SK-N-SH (cell line): ENCODE results near the gene WASHC1. TPM values are rescaled to one million over a fixed set of nuclear protein-coding genes. Genes with fewer than 3 reads are reported as not detected.
"Not testable (repeated sequence)": the region's sequence is repeated elsewhere in the genome, so short reads cannot be mapped to it uniquely, and the experiment has no call there.

ENCODE experiments used
- CTCF ChIA-PET: fragments of 300-600, 350-600 bp; formaldehyde crosslinking; extraction: SDS; loops from one replicate; lab custom pipeline; 2021; lab: Yijun Ruan, JAX
- POLR2A ChIA-PET: fragments of 350-600 bp; sonication (Branson Sonifier 250); formaldehyde crosslinking; extraction: SDS; loops from one replicate; lab custom pipeline; 2020; ENCODE audit warnings: antibody characterized with exemption, inconsistent platforms; lab: Yijun Ruan, JAX
- DNase-seq: peaks from one replicate; pipeline ENCODE4 v3.0.0; 2012
- H2AFZ ChIP-seq: fragments of 200-600 bp; sonication (generic); 2 replicates; pipeline ENCODE4 v1.8.1; 2016; ENCODE audit warnings: antibody characterized with exemption, mild to moderate bottlenecking, low read depth
- H3F3A ChIP-seq: fragments of 200-600 bp; sonication (generic); replicated peaks from 2 replicates; pipeline ENCODE3; 2016; ENCODE audit warnings: antibody characterized with exemption, mild to moderate bottlenecking; ENCODE audit not compliant: insufficient read depth
- H3K27ac ChIP-seq, 2 experiments: fragments of 200-500 bp in 1 of 2; fragments of 200-600 bp in 1 of 2; sonication (Bioruptor generic) in 1 of 2; sonication (generic), shearing (Covaris generic) in 1 of 2; 2 replicates each; pipeline versions ENCODE4 v1.5.1 to v1.6.1; 2014 to 2016; ENCODE audit warnings: low read depth in 2 of 2, inconsistent platforms in 1 of 2, low read length in 1 of 2, mild to moderate bottlenecking in 1 of 2, mixed read lengths in 1 of 2
- H3K27me3 ChIP-seq: fragments of 200-600 bp; sonication (generic), shearing (Covaris generic); 2 replicates; pipeline ENCODE4 v1.6.1; 2016; ENCODE audit warnings: mixed run types; ENCODE audit not compliant: insufficient read depth
- H3K36me3 ChIP-seq, 2 experiments: fragments of 200-500 bp in 1 of 2; fragments of 200-600 bp in 1 of 2; sonication (Bioruptor generic) in 1 of 2; sonication (generic) in 1 of 2; replicated peaks in 1 of 2; 2 replicates each; pipeline versions ENCODE3 to v1.5.1; 2014 to 2016; ENCODE audit warnings: low read length in 1 of 2, mild to moderate bottlenecking in 1 of 2; ENCODE audit not compliant: insufficient read depth in 2 of 2, control insufficient read depth in 1 of 2
- H3K4me1 ChIP-seq, 2 experiments: fragments of 200-500 bp in 1 of 2; fragments of 200-600 bp in 1 of 2; sonication (Bioruptor generic) in 1 of 2; sonication (generic), shearing (Covaris generic) in 1 of 2; 2 replicates each; pipeline versions ENCODE4 v1.5.1 to v1.6.1; 2014 to 2016; ENCODE audit warnings: low read depth in 1 of 2, low read length in 1 of 2, mixed run types in 1 of 2; ENCODE audit not compliant: insufficient read depth in 2 of 2, control insufficient read depth in 1 of 2
- H3K4me2 ChIP-seq: fragments of 200-600 bp; sonication (generic), shearing (Covaris generic); 2 replicates; pipeline ENCODE4 v1.6.1; 2017; ENCODE audit warnings: mixed run types
- H3K4me3 ChIP-seq, 2 experiments: fragments of 200-500 bp in 1 of 2; fragments of 200-600 bp in 1 of 2; sonication (Bioruptor generic) in 1 of 2; sonication (generic), shearing (Covaris generic) in 1 of 2; 2 replicates each; pipeline versions ENCODE4 v1.5.1 to v1.8.1; 2014 to 2016; ENCODE audit warnings: low read depth in 2 of 2, inconsistent platforms in 1 of 2, low read length in 1 of 2, mild to moderate bottlenecking in 1 of 2, mixed read lengths in 1 of 2, moderate library complexity in 1 of 2
- H3K79me2 ChIP-seq: fragments of 200-600 bp; sonication (generic); 2 replicates; pipeline ENCODE4 v1.8.1; 2017; ENCODE audit warnings: mild to moderate bottlenecking; ENCODE audit not compliant: insufficient read depth
- H3K9ac ChIP-seq: fragments of 200-600 bp; sonication (generic); 2 replicates; pipeline ENCODE4 v1.6.1; 2017; ENCODE audit warnings: mixed run types
- H3K9me2 ChIP-seq: fragments of 200-600 bp; sonication (generic); 2 replicates; pipeline ENCODE4 v1.6.1; 2017; ENCODE audit warnings: mixed run types
- H3K9me3 ChIP-seq: fragments of 200-600 bp; sonication (generic); 2 replicates; pipeline ENCODE4 v1.6.1; 2017; ENCODE audit warnings: mixed run types, mild to moderate bottlenecking, moderate library complexity
- H4K20me1 ChIP-seq: fragments of 200-600 bp; sonication (generic); 2 replicates; pipeline ENCODE4 v1.6.1; 2017; ENCODE audit warnings: mild to moderate bottlenecking, mixed run types; ENCODE audit not compliant: insufficient read depth
- WGBS: methylation state at CpG from one replicate; pipeline ENCODE4 v1.1.6; 2017; ENCODE audit warnings: low lambda C conversion rate; 5-methylcytosine and 5-hydroxymethylcytosine counted together
- polyA plus RNA-seq, 3 experiments: library from polyadenylated mRNA; depleted of rRNA; stranded (reverse); fragments of >200 nt; gene quantifications; 2 replicates each; pipeline ENCODE4 v1.2.3, GENCODE V29; 2012

WASHC1 gene
- 12.9 and 14.2 TPM in 2 replicates for polyA plus RNA-seq (2012; rRNA removed)
- 3.8 and 5.7 TPM in 2 replicates for polyA plus RNA-seq (2012; cell fraction: cytosol; rRNA removed)
- 64.8 and 99.2 TPM in 2 replicates for polyA plus RNA-seq (2012; cell fraction: nucleus; rRNA removed)

GRCh38 chr9:29356-29755 is at the start of gene WASHC1:
Gene WASHC1 (minus strand): TSS chr9:29456. CDS start chr9:24999, 4,457 bp downstream.
- H3K4me2 ChIP-seq, H2AFZ ChIP-seq, H3K9me2 ChIP-seq, H4K20me1 ChIP-seq, H3K27me3 ChIP-seq, H3K36me3 ChIP-seq, DNase-seq, H3F3A ChIP-seq, H3K4me1 ChIP-seq, H3K27ac ChIP-seq, H3K9me3 ChIP-seq, CTCF ChIA-PET, H3K79me2 ChIP-seq, POLR2A ChIA-PET: not testable (repeated sequence)
- H3K4me3 ChIP-seq = peak within 1 kb of the TSS in 1 of 2 experiments; percentile 50; a peak in 2 of 4 replicates
- WGBS = no CpG with 5 or more reads among the region's 20 CpGs
- H3K9ac ChIP-seq = peak within 1 kb of the TSS; percentile 39; the same call in 1 of the 2 replicates

- H3K9ac ChIP-seq, H3F3A ChIP-seq, DNase-seq, H3K9me2 ChIP-seq, H3K27me3 ChIP-seq, H3K4me1 ChIP-seq, H2AFZ ChIP-seq, H3K27ac ChIP-seq, H3K4me3 ChIP-seq, CTCF ChIA-PET, H3K4me2 ChIP-seq, H3K36me3 ChIP-seq, H3K79me2 ChIP-seq, POLR2A ChIA-PET, H3K9me3 ChIP-seq, H4K20me1 ChIP-seq: not testable (repeated sequence)
- 13% methylated on average over 3 of the region's 3 CpGs for WGBS
Observed at GRCh38 chr9:78333-78732, 49.1 kb upstream of the WASHC1 start.

- H3K27me3 ChIP-seq, H3K79me2 ChIP-seq, H3F3A ChIP-seq, POLR2A ChIA-PET, H3K27ac ChIP-seq, H3K4me3 ChIP-seq, CTCF ChIA-PET, DNase-seq, H3K4me1 ChIP-seq, H2AFZ ChIP-seq, H3K4me2 ChIP-seq, H3K9me2 ChIP-seq, H3K9me3 ChIP-seq, H3K9ac ChIP-seq, H3K36me3 ChIP-seq, H4K20me1 ChIP-seq: not testable (repeated sequence)
- 6% methylated on average over 3 of the region's 3 CpGs for WGBS
Observed at GRCh38 chr9:76389-76788, 47.1 kb upstream of the WASHC1 start.

GRCh38 chr9:73900-74525 is 44.8 kb upstream of the WASHC1 start:
- not testable (repeated sequence) for DNase-seq

GRCh38 chr9:73076-73899 is 44.0 kb upstream of the WASHC1 start:
- peak; percentile 33 for DNase-seq
- not testable (repeated sequence) for H3K9ac ChIP-seq

More at GRCh38 chr9:73900-74525, 44.8 kb upstream of the WASHC1 start:
- POLR2A ChIA-PET, H3K9ac ChIP-seq, H3F3A ChIP-seq, H3K9me2 ChIP-seq, H3K27me3 ChIP-seq, H3K4me2 ChIP-seq, H3K36me3 ChIP-seq, H4K20me1 ChIP-seq, CTCF ChIA-PET, H3K4me1 ChIP-seq, H2AFZ ChIP-seq, H3K4me3 ChIP-seq, H3K9me3 ChIP-seq, H3K27ac ChIP-seq, H3K79me2 ChIP-seq: not testable (repeated sequence)
- 5% methylated on average over 9 of the region's 18 CpGs for WGBS

GRCh38 chr9:63031-63629 is 33.9 kb upstream of the WASHC1 start:
- H3F3A ChIP-seq, POLR2A ChIA-PET, H3K9ac ChIP-seq, H3K27me3 ChIP-seq, H3K4me2 ChIP-seq, H3K4me1 ChIP-seq, H3K4me3 ChIP-seq, DNase-seq, H2AFZ ChIP-seq, H3K9me2 ChIP-seq, H3K36me3 ChIP-seq, H4K20me1 ChIP-seq, H3K79me2 ChIP-seq, CTCF ChIA-PET, H3K27ac ChIP-seq, H3K9me3 ChIP-seq: not testable (repeated sequence)
- 3% methylated on average over 6 of the region's 10 CpGs for WGBS

More at GRCh38 chr9:73076-73899, 44.0 kb upstream of the WASHC1 start:
- H3K36me3 ChIP-seq, H3F3A ChIP-seq, POLR2A ChIA-PET, H4K20me1 ChIP-seq, H3K4me2 ChIP-seq, H3K79me2 ChIP-seq, H3K9me3 ChIP-seq, CTCF ChIA-PET, H3K4me3 ChIP-seq, H3K4me1 ChIP-seq, H3K27ac ChIP-seq, H3K27me3 ChIP-seq, H2AFZ ChIP-seq, H3K9me2 ChIP-seq: not testable (repeated sequence)
- no CpG with 5 or more reads among the region's 109 CpGs for whole genome bisulfite sequencing
